Measurements from ENCODE around the gene CEACAM19. TPM values are rescaled to one million over a fixed set of nuclear protein-coding genes. Genes with fewer than 3 reads are reported as not detected.

Gene CEACAM19
- total and polyA plus RNA-seq, 2 donors (not counting 3 experiments of a cell fraction or from before 2014, with no cell fraction given), result 9.9 to 14.5 TPM

DNA sequence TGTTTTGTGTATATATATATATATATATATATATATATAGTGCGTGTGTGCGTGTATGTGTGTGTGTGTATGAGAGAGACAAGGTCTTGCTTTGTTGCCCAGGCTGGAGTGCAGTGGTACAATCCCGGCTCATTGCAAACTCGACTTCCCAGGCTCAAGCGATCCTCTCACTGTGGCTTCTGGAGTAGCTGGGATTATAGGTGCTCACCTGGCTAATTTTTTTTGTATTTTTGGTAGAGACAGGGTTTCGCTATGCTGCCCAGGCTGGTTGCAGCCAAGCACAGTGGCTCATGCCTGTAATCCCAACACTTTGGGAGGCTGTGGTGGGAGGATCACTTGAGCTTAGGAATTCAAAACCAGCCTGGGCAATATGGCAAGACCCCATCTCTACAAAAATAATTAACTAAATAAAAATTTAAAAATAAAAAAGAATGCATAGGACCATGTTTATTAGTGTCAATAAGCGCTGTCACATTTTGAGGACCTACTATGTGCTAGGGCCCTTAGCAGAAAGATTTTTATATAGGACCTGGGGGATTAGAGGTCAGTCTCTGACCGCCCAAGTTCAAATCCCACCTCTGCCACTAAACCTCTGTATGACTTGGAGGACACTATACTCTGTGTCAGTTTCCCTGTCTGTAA, 25.8 kb upstream of the CEACAM19 start:
- Histone ChIP-seq H4K20me1 (replicated peaks; ENCODE audit: control insufficient read depth, extremely low read depth, insufficient read depth, low read length) (no peaks in the 10 kb centered on the region), H3K9me3 (replicated peaks; ENCODE audit: control insufficient read depth, insufficient read depth, low read length) (no peaks in the 10 kb centered on the region), H2AFZ (ENCODE audit: low read depth, low read length) (no peak overlapping the region), H3K79me2 (ENCODE audit: control insufficient read depth, insufficient read depth, low read length) (peaks cover 62% of the 10 kb centered on the region), H3K9ac (replicated peaks; ENCODE audit: extremely low read depth, insufficient read depth, low read length) (peak overlapping the region; percentile 42), H3K27me3 (ENCODE audit: control insufficient read depth in 2 of 2, insufficient read depth in 2 of 2, low read length in 2 of 2) (no peaks in the 10 kb centered on the region), H3K4me2 (ENCODE audit: insufficient read depth, low read length) (peak overlapping the region; percentile 77), H3K27ac (ENCODE audit: insufficient read depth, low read depth, low read length) (peak overlapping the region; percentile 20), H3K36me3 (ENCODE audit: control insufficient read depth in 2 of 2, extremely low read depth in 1 of 2, insufficient read depth in 2 of 2, low read length in 2 of 2) (peaks cover 11 to 19% of the 10 kb centered on the region in 2 experiments), H3K4me3 (replicated peaks in 1 of 3; ENCODE audit: insufficient read depth in 1 of 3, low read depth in 1 of 3, low read length in 3 of 3) (peak overlapping the region in 2 of 3 experiments; percentile 10 to 44), H3K9me1 (replicated peaks; ENCODE audit: control insufficient read depth, extremely low read depth, insufficient read depth, low read length) (no peaks in the 10 kb centered on the region), H3K4me1 (ENCODE audit: control insufficient read depth, extremely low read depth, insufficient read depth, low read length) (peaks cover 43% of the 10 kb centered on the region)
- CTCF ChIA-PET, result interaction anchor here (0.8 to 2.4 kb wide), 7 partner anchors 12 to 125 kb away, joined by 3 to 13 read pairs (median 4); no protein-coding TSS in a partner anchor
- dilution Hi-C loops (cut with MboI; ENCODE audit: extremely low pct_ligation_motif_present, low sequenced_read_pairs) (no loop called here), intact Hi-C loops (cut with micrococcal nuclease) (no loop called here)
- POLR2A ChIA-PET, result no interaction called here
- TSS peak; percentile 17 for BruUV-seq (replicated peaks)
- DNase-seq (ENCODE audit: low read depth, low spot score) (no peak), FAIRE-seq (no peak)
- peak; percentile 15 for TF ChIP-seq POLR2AphosphoS5 (IDR thresholded peaks at IDR 0.05; ENCODE audit: insufficient read depth, low read depth, low read length)
- TF ChIP-seq, protein P1, sequence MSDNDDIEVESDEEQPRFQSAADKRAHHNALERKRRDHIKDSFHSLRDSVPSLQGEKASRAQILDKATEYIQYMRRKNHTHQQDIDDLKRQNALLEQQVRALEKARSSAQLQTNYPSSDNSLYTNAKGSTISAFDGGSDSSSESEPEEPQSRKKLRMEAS (IDR thresholded peaks at IDR 0.05; ENCODE audit: insufficient read depth, insufficient read length), result no peak

DNA sequence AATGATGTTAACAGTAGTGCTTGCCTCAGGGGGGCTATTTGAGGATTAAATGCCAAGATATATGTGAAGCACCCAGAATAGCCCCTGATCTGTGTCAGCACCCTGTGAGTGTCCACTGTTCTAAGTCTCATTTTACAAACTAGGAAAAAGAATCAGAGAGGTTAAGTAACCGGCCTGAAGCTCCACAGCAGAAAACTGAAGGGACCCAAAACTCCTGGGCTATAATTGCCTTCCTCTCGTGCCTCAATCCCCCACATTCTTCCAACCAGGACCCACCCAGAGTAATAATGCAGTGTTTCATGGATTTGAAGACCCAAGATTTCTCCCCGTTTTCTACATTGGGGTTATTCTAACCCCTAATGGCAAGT, 25.2 kb upstream of the CEACAM19 start:
- ChIA-PET CTCF (interaction anchor here (0.8 to 2.4 kb wide), 7 partner anchors 11 to 125 kb away, joined by 3 to 13 read pairs (median 4); no protein-coding TSS in a partner anchor), POLR2A (no interaction called here)
- intact Hi-C loops (cut with micrococcal nuclease), result no loop called here
- H3K4me1 ChIP-seq (ENCODE audit: control insufficient read depth, extremely low read depth, insufficient read depth, low read length), result peaks cover 39% of the 10 kb centered on the region
- H3K4me2 ChIP-seq (ENCODE audit: insufficient read depth, low read length), result peak overlapping the region; percentile 77
- peaks cover 15 to 22% of the 10 kb centered on the region in 2 experiments for H3K36me3 ChIP-seq (ENCODE audit: control insufficient read depth in 2 of 2, extremely low read depth in 1 of 2, insufficient read depth in 2 of 2, low read length in 2 of 2)
- H3K27me3 ChIP-seq (ENCODE audit: control insufficient read depth in 2 of 2, insufficient read depth in 2 of 2, low read length in 2 of 2), result no peaks in the 10 kb centered on the region
- H3K79me2 ChIP-seq (ENCODE audit: control insufficient read depth, insufficient read depth, low read length), result peaks cover 67% of the 10 kb centered on the region
- FAIRE-seq, result no peak
- H3K4me3 ChIP-seq (replicated peaks in 1 of 3; ENCODE audit: insufficient read depth in 1 of 3, low read depth in 1 of 3, low read length in 3 of 3), result peak overlapping the region in 1 of 3 experiments; percentile 44
- TF ChIP-seq, protein P2, sequence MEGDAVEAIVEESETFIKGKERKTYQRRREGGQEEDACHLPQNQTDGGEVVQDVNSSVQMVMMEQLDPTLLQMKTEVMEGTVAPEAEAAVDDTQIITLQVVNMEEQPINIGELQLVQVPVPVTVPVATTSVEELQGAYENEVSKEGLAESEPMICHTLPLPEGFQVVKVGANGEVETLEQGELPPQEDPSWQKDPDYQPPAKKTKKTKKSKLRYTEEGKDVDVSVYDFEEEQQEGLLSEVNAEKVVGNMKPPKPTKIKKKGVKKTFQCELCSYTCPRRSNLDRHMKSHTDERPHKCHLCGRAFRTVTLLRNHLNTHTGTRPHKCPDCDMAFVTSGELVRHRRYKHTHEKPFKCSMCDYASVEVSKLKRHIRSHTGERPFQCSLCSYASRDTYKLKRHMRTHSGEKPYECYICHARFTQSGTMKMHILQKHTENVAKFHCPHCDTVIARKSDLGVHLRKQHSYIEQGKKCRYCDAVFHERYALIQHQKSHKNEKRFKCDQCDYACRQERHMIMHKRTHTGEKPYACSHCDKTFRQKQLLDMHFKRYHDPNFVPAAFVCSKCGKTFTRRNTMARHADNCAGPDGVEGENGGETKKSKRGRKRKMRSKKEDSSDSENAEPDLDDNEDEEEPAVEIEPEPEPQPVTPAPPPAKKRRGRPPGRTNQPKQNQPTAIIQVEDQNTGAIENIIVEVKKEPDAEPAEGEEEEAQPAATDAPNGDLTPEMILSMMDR (IDR thresholded peaks at IDR 0.05; ENCODE audit: extremely low read depth in 1 of 2, insufficient read depth in 1 of 2, low read depth in 1 of 2, low read length in 2 of 2), result no peak
- TF ChIP-seq POLR2A (IDR thresholded peaks at IDR 0.05; ENCODE audit: low read depth, low read length) (no peak), GATA2 (IDR thresholded peaks at IDR 0.05; ENCODE audit: insufficient read depth, insufficient read length, low read depth, low read length) (no peak), FOS (IDR thresholded peaks at IDR 0.05; ENCODE audit: borderline replicate concordance, insufficient read depth, low read length) (no peak), JUN (IDR thresholded peaks at IDR 0.05; ENCODE audit: borderline replicate concordance, insufficient read depth, insufficient read length, low read depth) (no peak), MYC (IDR thresholded peaks at IDR 0.05; ENCODE audit: low read depth, low read length) (no peak)
- BruUV-seq (replicated peaks), result no TSS peak
- H2AFZ ChIP-seq (ENCODE audit: low read depth, low read length), result no peak overlapping the region
- H3K27ac ChIP-seq (ENCODE audit: insufficient read depth, low read depth, low read length), result peak overlapping the region; percentile 20
- H4K20me1 ChIP-seq (replicated peaks; ENCODE audit: control insufficient read depth, extremely low read depth, insufficient read depth, low read length), result no peaks in the 10 kb centered on the region
- H3K9me3 ChIP-seq (replicated peaks; ENCODE audit: control insufficient read depth, insufficient read depth, low read length), result no peaks in the 10 kb centered on the region
- no peaks in the 10 kb centered on the region for H3K9me1 ChIP-seq (replicated peaks; ENCODE audit: control insufficient read depth, extremely low read depth, insufficient read depth, low read length)
- peak overlapping the region; percentile 42 for H3K9ac ChIP-seq (replicated peaks; ENCODE audit: extremely low read depth, insufficient read depth, low read length)
- no peak for DNase-seq (ENCODE audit: low read depth, low spot score)
- dilution Hi-C loops (cut with MboI; ENCODE audit: extremely low pct_ligation_motif_present, low sequenced_read_pairs), result no loop called here
